Osteoblast (primary cell): ENCODE results near the gene BIRC6. TPM values are rescaled to one million over a fixed set of nuclear protein-coding genes. Genes with fewer than 3 reads are reported as not detected.

Experiments
- DNase-seq: peaks from one replicate; pipeline ENCODE4 v3.0.0; 2011; ENCODE audit warnings: low spot score, mixed read lengths; ENCODE audit not compliant: insufficient read length; ENCODE audit errors: missing footprints
- H2AFZ ChIP-seq: 2 replicates; pipeline ENCODE4 v1.6.0; 2011; ENCODE audit warnings: mild to moderate bottlenecking, low read length
- H3K27ac ChIP-seq: 2 replicates; pipeline ENCODE4 v1.5.1; 2011; ENCODE audit warnings: mild to moderate bottlenecking, low read depth, low read length, moderate library complexity
- H3K27me3 ChIP-seq: 2 replicates; pipeline ENCODE4 v1.6.0; 2012; ENCODE audit warnings: mild to moderate bottlenecking, control low read depth, inconsistent platforms, low read length, moderate library complexity; ENCODE audit not compliant: insufficient read depth
- H3K36me3 ChIP-seq: 2 replicates; pipeline ENCODE4 v1.5.1; 2011; ENCODE audit warnings: mild to moderate bottlenecking, low read length, control low read depth, moderate library complexity; ENCODE audit not compliant: insufficient read depth
- H3K4me1 ChIP-seq: 2 replicates; pipeline ENCODE4 v1.5.1; 2011; ENCODE audit warnings: mild to moderate bottlenecking, low read length, control low read depth, moderate library complexity; ENCODE audit not compliant: insufficient read depth
- H3K4me2 ChIP-seq: 2 replicates; pipeline ENCODE4 v1.6.0; 2011; ENCODE audit warnings: mild to moderate bottlenecking, low read length; ENCODE audit not compliant: insufficient read depth
- H3K4me3 ChIP-seq: fragments of 200-600 bp; sonication (generic); 3 replicates; pipeline ENCODE4 v1.5.1; 2012; ENCODE audit warnings: mild to moderate bottlenecking, low read length, inconsistent platforms; ENCODE audit not compliant: insufficient read depth
- H3K79me2 ChIP-seq: 2 replicates; pipeline ENCODE4 v1.6.0; 2012; ENCODE audit warnings: mild to moderate bottlenecking, low read length, control low read depth, inconsistent platforms; ENCODE audit not compliant: insufficient read depth
- H3K9me3 ChIP-seq: 2 replicates; pipeline ENCODE4 v1.5.1; 2011; ENCODE audit warnings: low read depth, low read length, control low read depth
- H4K20me1 ChIP-seq: 2 replicates; pipeline ENCODE4 v1.6.0; 2012; ENCODE audit warnings: mild to moderate bottlenecking, low read length, control low read depth; ENCODE audit not compliant: insufficient read depth
- total RNA-seq: library from RNA; depleted of rRNA; stranded (reverse); fragments of >200 nt; gene quantifications from 2 replicates; pipeline ENCODE4 v1.2.3, GENCODE V29; 2012
- TF ChIP-seq, protein P1 (sequence below): IDR thresholded peaks from 2 replicates; pipeline ENCODE4 v1.5.1; 2011; ENCODE audit warnings: mild to moderate bottlenecking, low read depth, low read length, moderate library complexity; ENCODE audit errors: extremely low read depth

The BIRC6 gene
- total RNA-seq, 1 donor = 144 TPM

- Histone ChIP-seq H4K20me1 (no peaks in the 10 kb centered on the region), H3K4me2 (no peak overlapping the region), H3K4me3 (no peak overlapping the region), H3K4me1 (no peaks in the 10 kb centered on the region), H3K79me2 (peaks cover 2% of the 10 kb centered on the region), H3K27me3 (no peaks in the 10 kb centered on the region), H3K27ac (no peak overlapping the region), H2AFZ (no peak overlapping the region), H3K9me3 (no peaks in the 10 kb centered on the region), H3K36me3 (peaks cover 43% of the 10 kb centered on the region)
- TF ChIP-seq, protein P1, sequence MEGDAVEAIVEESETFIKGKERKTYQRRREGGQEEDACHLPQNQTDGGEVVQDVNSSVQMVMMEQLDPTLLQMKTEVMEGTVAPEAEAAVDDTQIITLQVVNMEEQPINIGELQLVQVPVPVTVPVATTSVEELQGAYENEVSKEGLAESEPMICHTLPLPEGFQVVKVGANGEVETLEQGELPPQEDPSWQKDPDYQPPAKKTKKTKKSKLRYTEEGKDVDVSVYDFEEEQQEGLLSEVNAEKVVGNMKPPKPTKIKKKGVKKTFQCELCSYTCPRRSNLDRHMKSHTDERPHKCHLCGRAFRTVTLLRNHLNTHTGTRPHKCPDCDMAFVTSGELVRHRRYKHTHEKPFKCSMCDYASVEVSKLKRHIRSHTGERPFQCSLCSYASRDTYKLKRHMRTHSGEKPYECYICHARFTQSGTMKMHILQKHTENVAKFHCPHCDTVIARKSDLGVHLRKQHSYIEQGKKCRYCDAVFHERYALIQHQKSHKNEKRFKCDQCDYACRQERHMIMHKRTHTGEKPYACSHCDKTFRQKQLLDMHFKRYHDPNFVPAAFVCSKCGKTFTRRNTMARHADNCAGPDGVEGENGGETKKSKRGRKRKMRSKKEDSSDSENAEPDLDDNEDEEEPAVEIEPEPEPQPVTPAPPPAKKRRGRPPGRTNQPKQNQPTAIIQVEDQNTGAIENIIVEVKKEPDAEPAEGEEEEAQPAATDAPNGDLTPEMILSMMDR = no peak
- DNase-seq = no peak
These were observed 257.3 kb downstream of the BIRC6 start for GRCh38 chr2:32614084-32614483.

DNA sequence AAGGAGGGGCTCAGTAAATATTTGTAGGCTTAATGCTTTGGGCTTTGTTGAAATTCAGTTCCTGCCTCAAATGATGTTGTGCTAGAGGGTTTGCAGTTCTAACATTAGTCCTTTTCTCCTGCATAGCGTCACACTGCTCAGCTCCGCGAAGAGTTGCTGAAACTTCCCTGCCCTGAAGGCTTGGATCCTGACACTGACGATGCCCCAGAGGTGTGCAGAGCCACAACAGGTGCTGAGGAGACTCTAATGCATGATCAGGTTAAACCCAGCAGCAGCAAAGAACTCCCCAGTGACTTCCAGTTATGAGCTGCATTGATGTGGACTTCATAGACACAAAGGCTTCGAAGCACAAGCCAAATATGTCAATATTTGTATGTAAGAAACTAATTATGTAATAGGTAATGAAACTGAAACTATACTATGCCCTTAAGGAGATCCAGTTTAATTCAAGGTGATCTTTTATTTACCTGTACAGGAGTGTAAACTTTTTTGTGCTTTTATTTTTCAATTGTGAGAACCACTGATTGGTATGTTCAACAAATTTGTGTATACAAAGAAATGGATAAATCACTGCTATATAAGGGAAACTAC is 260.9 kb downstream of the BIRC6 start:
- Histone ChIP-seq H4K20me1 (no peaks in the 10 kb centered on the region), H3K4me3 (no peak overlapping the region), H3K9me3 (no peaks in the 10 kb centered on the region), H2AFZ (no peak overlapping the region), H3K36me3 (peaks cover 40% of the 10 kb centered on the region), H3K27ac (no peak overlapping the region), H3K4me1 (no peaks in the 10 kb centered on the region), H3K79me2 (peaks cover 2% of the 10 kb centered on the region), H3K27me3 (no peaks in the 10 kb centered on the region), H3K4me2 (no peak overlapping the region)
- DNase-seq = no peak
- TF ChIP-seq, protein P1 = no peak

GRCh38 chr2:32622570-32623310 is 265.9 kb downstream of the BIRC6 start:
- Histone ChIP-seq H3K9me3 (no peaks in the 10 kb centered on the region), H3K27me3 (no peaks in the 10 kb centered on the region), H2AFZ (no peak overlapping the region), H3K4me2 (no peak overlapping the region), H3K36me3 (peaks cover 9% of the 10 kb centered on the region), H3K79me2 (no peaks in the 10 kb centered on the region), H3K27ac (no peak overlapping the region), H4K20me1 (no peaks in the 10 kb centered on the region), H3K4me3 (no peak overlapping the region), H3K4me1 (no peaks in the 10 kb centered on the region)
- TF ChIP-seq, protein P1 = no peak
- DNase-seq = no peak

- no peaks in the 10 kb centered on the region for H3K9me3 ChIP-seq
These were observed 266.5 kb downstream of the BIRC6 start for GRCh38 chr2:32623311-32623706.

More at GRCh38 chr2:32623311-32623706, 266.5 kb downstream of the BIRC6 start:
- TF ChIP-seq, protein P1 = no peak
- no peak overlapping the region for H3K4me3 ChIP-seq
- no peak overlapping the region for H2AFZ ChIP-seq
- H3K36me3 ChIP-seq = peaks cover 8% of the 10 kb centered on the region
- no peak overlapping the region for H3K27ac ChIP-seq
- H3K4me1 ChIP-seq = no peaks in the 10 kb centered on the region
- no peak for DNase-seq
- no peaks in the 10 kb centered on the region for H3K27me3 ChIP-seq
- H3K79me2 ChIP-seq = peaks cover 3% of the 10 kb centered on the region
- no peaks in the 10 kb centered on the region for H4K20me1 ChIP-seq
- no peak overlapping the region for H3K4me2 ChIP-seq
